Measurements from ENCODE around the gene COPB1. TPM values are rescaled to one million over a fixed set of nuclear protein-coding genes. Genes with fewer than 3 reads are reported as not detected.

Gene COPB1
- total and polyA plus RNA-seq, 2 of the 13 experiments (the other 11 are each of a cell fraction or from before 2014, with no cell fraction given): 114 to 195 TPM

- Histone ChIP-seq H3K4me3 (replicated peaks in 1 of 3; ENCODE audit: insufficient read depth in 1 of 3, low read depth in 2 of 3, low read length in 3 of 3) (no peak overlapping the region), H3K36me3 (replicated peaks in 1 of 2; ENCODE audit: control insufficient read depth in 1 of 2, insufficient read depth in 2 of 2, low read length in 2 of 2) (no peaks in the 10 kb centered on the region), H3K27ac (ENCODE audit: extremely low read length, insufficient read depth, low read length) (no peak overlapping the region), H3K27me3 (ENCODE audit: control insufficient read depth in 1 of 2, insufficient read depth in 2 of 2, low read length in 2 of 2) (no peaks in the 10 kb centered on the region), H2AFZ (ENCODE audit: low read length) (no peak overlapping the region), H3K4me1 (ENCODE audit: insufficient read depth, low read length) (peaks cover 10% of the 10 kb centered on the region; the same call in 1 of the 2 replicates), H3K9ac (ENCODE audit: insufficient read depth, low read depth, low read length) (no peak overlapping the region), H3K4me2 (ENCODE audit: low read depth, low read length) (no peak overlapping the region), H3K9me3 (ENCODE audit: low read length) (no peaks in the 10 kb centered on the region), H3K79me2 (ENCODE audit: insufficient read depth, low read length) (no peaks in the 10 kb centered on the region), H4K20me1 (ENCODE audit: insufficient read depth, low read length) (no peaks in the 10 kb centered on the region)
- CTCF ChIA-PET (ENCODE audit: low intra/inter-chr PET ratio, low total read pairs): no interaction called here
- FAIRE-seq: no peak
- ATAC-seq: no peak
- BruUV-seq (replicated peaks): no TSS peak
- WGBS (ENCODE audit: low lambda C conversion rate): 51% methylated on average over 4 of the region's 4 CpGs
- in situ Hi-C loops (cut with HindIII; ENCODE audit: extremely low pct_ligation_motif_present, low pct_unique_long_range_greater_than_20kb) (loop anchor here (10.0 kb wide), 1 partner anchor 112 kb away; no protein-coding TSS in a partner anchor), intact Hi-C loops (cut with micrococcal nuclease; ENCODE audit: unreplicated experiment) (no loop called here)
- DNase-seq (ENCODE audit: low spot score): no peak
- no peak for TF ChIP-seq HMG20B (CRISPR knock-in tag; conservative IDR thresholded peaks at IDR 0.05)
- TF ChIP-seq, protein P1, sequence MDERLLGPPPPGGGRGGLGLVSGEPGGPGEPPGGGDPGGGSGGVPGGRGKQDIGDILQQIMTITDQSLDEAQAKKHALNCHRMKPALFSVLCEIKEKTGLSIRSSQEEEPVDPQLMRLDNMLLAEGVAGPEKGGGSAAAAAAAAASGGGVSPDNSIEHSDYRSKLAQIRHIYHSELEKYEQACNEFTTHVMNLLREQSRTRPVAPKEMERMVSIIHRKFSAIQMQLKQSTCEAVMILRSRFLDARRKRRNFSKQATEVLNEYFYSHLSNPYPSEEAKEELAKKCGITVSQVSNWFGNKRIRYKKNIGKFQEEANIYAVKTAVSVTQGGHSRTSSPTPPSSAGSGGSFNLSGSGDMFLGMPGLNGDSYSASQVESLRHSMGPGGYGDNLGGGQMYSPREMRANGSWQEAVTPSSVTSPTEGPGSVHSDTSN (CRISPR knock-in tag; IDR thresholded peaks at IDR 0.05): no peak
- TF ChIP-seq ZNF891 (CRISPR knock-in tag; IDR thresholded peaks at IDR 0.05): no peak
- no peak for TF ChIP-seq RFX1 (IDR thresholded peaks at IDR 0.05)
- TF ChIP-seq, protein P2, sequence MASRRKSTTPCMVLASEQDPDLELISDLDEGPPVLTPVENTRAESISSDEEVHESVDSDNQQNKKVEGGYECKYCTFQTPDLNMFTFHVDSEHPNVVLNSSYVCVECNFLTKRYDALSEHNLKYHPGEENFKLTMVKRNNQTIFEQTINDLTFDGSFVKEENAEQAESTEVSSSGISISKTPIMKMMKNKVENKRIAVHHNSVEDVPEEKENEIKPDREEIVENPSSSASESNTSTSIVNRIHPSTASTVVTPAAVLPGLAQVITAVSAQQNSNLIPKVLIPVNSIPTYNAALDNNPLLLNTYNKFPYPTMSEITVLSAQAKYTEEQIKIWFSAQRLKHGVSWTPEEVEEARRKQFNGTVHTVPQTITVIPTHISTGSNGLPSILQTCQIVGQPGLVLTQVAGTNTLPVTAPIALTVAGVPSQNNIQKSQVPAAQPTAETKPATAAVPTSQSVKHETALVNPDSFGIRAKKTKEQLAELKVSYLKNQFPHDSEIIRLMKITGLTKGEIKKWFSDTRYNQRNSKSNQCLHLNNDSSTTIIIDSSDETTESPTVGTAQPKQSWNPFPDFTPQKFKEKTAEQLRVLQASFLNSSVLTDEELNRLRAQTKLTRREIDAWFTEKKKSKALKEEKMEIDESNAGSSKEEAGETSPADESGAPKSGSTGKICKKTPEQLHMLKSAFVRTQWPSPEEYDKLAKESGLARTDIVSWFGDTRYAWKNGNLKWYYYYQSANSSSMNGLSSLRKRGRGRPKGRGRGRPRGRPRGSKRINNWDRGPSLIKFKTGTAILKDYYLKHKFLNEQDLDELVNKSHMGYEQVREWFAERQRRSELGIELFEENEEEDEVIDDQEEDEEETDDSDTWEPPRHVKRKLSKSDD (CRISPR knock-in tag; IDR thresholded peaks at IDR 0.05; ENCODE audit: low read depth): no peak
- TF ChIP-seq ZNF780A (CRISPR knock-in tag; IDR thresholded peaks at IDR 0.05): no peak
- TF ChIP-seq TAF15 (IDR thresholded peaks at IDR 0.05; ENCODE audit: low read depth, low read length, poor library complexity, severe bottlenecking): no peak
- TF ChIP-seq, protein P3, sequence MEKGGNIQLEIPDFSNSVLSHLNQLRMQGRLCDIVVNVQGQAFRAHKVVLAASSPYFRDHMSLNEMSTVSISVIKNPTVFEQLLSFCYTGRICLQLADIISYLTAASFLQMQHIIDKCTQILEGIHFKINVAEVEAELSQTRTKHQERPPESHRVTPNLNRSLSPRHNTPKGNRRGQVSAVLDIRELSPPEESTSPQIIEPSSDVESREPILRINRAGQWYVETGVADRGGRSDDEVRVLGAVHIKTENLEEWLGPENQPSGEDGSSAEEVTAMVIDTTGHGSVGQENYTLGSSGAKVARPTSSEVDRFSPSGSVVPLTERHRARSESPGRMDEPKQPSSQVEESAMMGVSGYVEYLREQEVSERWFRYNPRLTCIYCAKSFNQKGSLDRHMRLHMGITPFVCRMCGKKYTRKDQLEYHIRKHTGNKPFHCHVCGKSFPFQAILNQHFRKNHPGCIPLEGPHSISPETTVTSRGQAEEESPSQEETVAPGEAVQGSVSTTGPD (CRISPR knock-in tag; IDR thresholded peaks at IDR 0.05): no peak
- TF ChIP-seq, protein P4, sequence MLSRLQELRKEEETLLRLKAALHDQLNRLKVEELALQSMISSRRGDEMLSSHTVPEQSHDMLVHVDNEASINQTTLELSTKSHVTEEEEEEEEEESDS (CRISPR knock-in tag; IDR thresholded peaks at IDR 0.05; ENCODE audit: borderline replicate concordance): no peak
- POLR2A ChIA-PET: no interaction called here
Measured at GRCh38 chr11:14417186-14417585, 82.4 kb downstream of the COPB1 start.
